GM12801 (cell line): ENCODE measurements around the gene FGD3.

Experiments
- TF ChIP-seq, protein P1 (sequence below): IDR thresholded peaks from one replicate; pipeline ENCODE4 v1.5.1; 2011; ENCODE audit warnings: control low read depth; ENCODE audit not compliant: insufficient read length; ENCODE audit errors: extremely low read depth

The FGD3 gene

DNA sequence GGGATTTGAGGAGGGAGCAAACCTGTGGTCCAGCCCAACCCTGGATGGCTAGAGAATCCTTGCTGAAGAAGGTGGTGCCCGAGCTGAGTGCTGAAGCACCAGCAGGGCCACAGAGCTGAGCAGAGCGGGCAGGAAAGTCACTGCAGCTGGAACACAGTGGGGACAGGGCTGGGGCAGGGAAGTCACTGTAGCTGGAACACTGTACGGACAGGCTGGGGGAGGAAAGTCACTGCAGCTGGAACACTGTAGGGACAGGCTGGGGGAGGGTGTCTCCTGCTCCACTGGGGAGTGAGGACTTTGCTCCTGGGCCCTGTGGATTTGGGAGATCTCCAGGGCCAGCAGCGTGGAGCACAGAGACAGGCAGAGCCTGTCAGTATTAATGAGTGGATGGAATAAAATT lies 102.2 kb downstream of the FGD3 start:
- TF ChIP-seq, protein P1, sequence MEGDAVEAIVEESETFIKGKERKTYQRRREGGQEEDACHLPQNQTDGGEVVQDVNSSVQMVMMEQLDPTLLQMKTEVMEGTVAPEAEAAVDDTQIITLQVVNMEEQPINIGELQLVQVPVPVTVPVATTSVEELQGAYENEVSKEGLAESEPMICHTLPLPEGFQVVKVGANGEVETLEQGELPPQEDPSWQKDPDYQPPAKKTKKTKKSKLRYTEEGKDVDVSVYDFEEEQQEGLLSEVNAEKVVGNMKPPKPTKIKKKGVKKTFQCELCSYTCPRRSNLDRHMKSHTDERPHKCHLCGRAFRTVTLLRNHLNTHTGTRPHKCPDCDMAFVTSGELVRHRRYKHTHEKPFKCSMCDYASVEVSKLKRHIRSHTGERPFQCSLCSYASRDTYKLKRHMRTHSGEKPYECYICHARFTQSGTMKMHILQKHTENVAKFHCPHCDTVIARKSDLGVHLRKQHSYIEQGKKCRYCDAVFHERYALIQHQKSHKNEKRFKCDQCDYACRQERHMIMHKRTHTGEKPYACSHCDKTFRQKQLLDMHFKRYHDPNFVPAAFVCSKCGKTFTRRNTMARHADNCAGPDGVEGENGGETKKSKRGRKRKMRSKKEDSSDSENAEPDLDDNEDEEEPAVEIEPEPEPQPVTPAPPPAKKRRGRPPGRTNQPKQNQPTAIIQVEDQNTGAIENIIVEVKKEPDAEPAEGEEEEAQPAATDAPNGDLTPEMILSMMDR: no peak

DNA sequence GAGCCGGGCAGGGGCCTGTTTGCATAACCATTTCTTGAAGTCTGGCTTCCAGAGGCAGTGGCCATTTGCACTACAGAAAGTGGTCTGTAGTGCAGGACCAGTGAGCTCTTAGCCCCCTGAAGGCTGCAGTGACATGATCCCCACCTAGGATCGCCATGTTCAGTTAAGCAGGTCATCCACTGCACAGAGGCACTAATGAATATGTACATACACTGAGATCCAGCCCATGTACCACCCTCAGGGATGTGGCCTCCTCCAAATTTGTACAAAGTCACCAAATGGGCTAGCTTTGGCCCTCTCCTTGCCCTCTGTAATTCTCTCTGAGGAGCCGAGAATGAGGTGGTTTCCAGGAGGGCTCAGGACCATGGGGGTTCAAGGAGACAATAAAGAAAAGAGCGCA lies 102.9 kb downstream of the FGD3 start:
- TF ChIP-seq, protein P1: no peak

DNA sequence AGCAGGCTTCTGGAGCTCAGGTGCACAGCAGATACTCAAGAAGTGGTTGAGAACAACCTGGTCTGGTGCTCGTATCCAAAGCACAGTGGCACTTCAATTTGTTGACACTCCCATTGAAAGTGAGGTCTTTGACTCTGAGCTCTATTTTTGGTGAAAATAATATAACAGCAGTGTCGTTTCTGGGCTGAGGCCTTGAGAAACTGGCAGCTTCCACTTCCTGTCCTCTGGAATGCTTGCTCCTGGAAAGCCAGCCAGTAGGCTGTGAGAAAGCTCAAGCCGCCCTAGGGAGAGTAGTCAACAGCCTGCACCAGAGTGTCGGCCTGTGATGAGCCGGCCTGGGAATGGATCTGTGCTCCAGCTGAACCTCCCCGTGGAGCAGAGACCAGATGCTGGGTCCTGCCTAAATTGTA lies 104.4 kb downstream of the FGD3 start:
- TF ChIP-seq, protein P1: no peak

DNA sequence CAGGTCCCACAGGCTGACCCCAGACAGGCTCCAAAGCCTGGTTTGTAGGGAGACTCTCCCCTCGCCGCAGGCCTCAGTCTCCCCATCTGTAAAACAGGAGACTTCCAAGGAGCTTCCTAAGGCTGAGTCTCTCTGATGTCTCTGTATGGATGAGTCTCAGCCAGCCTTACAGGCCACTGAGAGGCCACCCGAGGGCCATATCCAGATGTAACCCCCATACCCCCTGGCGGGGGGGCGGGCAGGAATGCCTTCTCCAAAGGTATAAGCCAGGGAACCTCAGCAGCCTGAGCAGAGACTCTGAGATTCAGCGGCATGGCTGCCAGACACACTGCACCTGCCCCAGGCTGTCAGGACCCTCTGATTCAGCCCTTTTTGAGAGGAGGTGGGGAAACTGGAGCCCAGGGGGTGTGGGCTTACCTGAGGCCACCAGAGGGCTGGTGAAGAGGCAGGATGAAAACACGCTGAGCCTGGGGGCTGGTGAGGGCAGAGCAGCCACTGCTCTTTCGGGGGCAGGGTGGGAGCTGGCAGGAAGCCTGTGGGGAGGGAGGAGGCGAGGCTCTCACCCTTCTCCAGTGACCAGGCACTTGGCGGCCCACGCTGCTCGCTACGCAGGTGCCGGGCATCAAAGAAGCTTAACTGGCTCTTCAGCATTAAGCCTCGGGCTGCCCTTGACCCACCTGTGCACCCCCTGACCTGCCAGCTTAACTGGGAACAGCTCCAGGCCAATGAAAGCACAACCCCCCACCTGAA lies 105.6 kb downstream of the FGD3 start:
- TF ChIP-seq, protein P1: no peak

DNA sequence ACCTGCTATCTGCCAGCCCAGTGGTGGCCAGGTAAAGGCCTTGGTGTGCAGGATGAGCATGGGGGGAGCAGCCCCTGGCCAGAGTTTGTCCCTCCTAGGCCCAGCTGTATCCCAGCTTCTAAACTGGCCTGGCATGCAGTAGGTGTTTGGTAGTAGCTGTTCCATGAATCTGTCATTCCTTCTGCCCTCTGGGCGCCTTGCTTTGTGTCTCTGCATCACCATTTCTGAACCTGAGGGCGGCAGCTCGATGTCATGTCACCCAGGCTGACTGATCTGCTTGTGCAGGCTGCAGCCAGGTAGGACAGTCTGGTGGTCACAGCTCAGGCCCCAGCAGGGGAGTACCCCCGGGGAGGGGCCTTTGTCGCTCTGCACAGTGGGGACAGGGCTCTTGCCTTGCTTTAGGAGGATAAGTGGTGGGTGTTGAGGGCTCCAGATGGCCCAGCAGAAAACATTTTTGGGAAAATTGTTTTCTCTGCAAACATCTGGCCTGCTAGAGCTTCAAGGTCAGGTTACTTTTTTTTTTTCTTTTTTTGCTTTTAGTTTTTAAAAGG lies 106.5 kb downstream of the FGD3 start:
- TF ChIP-seq, protein P1: no peak

DNA sequence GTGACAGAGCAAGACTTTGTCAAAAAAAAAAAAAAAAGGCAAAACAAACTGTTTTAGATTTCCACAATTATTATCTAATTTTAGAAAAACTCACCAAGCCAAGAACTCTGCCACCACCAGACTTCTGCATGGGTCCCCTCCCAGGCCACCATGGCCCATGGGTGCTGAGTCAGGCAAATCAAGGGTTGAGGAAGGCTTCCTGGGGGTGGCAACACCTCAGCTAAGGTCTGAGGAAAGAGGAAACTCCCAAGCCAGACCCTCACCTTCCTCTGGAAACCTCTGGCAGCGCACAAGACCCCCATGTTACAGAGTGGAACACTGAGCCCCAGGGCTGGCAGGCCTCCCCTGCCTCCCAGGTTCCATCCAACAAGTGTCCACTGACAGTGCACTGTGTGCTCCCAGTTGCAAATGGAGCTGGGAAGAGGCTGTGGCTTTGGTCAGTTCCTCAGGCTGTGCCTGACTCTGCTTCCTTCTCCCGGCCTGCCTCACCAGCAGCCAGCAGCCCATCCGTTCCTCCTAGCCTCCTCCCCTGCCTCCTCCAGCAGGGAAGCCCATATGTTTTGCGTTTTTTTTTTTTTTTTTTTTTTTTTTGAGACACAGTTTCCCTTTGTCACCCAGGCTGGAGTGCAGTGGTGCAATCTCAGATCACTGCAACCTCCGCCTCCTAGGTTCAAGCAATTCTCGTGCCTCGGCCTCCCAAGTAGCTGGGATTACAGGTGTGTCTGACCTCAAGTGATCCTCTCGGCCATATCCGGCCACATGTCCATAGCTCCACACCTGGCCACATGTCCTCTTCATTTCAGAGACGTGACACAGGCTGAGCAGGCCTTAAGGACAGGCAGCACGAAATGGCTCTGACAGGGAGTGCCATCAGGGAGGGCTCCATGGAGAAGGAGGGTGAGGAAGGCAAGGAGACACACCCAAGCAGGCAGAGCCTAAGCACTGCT lies 107.7 kb downstream of the FGD3 start:
- TF ChIP-seq, protein P1: no peak

DNA sequence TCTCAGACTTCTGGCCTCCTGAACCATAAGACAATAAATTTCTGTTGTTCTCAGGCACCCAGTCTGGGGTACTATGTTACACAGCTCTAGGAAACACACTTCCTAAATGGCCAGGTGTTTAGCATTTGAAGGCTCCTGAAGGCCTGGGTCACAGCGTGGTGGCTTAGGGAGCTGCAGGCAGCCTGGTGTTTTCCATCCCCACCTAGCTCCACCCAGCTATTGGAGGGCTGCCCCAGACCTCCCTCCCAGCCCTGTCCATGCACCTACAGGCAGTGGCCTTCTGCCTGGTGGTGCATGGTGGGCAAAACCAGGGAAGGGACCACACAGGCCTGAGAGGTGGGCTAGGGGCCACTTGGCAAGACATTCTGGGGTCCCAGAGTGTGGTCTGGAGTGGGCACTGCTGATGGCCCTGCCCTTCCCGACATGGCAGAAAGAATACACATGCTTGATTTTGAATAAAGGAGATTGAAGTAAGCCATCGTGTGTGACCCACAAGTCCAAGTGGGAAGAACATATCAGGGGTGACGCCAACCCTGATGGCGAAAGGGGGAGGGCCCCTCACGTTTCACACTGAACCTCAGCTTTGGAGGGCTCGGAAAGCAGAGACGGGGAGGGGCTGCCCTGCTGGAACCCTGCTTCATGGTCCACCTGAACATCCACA lies 109.8 kb downstream of the FGD3 start:
- TF ChIP-seq, protein P1: no peak
